GM10248 (cell line): Measurements from ENCODE around the gene BRSK2.

Source experiments
- CTCF ChIA-PET: fragments of 300-600 bp; sonication (Branson Sonifier 250); formaldehyde crosslinking; extraction: SDS; loops from one replicate; lab custom pipeline; 2021; ENCODE audit warnings: antibody characterized with exemption; lab: Yijun Ruan, JAX
- POLR2A ChIA-PET: fragments of 350-650 bp; sonication (Branson Sonifier 250); formaldehyde crosslinking; extraction: SDS; loops from one replicate; lab custom pipeline; 2020; ENCODE audit warnings: antibody characterized with exemption; lab: Yijun Ruan, JAX
- DNase-seq: peaks from one replicate; pipeline ENCODE4 v3.0.0; 2012; ENCODE audit errors: extremely low spot score
- TF ChIP-seq, protein P1 (sequence below): IDR thresholded peaks from 2 replicates; pipeline ENCODE4 v1.5.1; 2012; ENCODE audit warnings: mild to moderate bottlenecking, low read depth; ENCODE audit errors: extremely low read depth, missing control alignments, control extremely low read depth

The BRSK2 gene

DNA sequence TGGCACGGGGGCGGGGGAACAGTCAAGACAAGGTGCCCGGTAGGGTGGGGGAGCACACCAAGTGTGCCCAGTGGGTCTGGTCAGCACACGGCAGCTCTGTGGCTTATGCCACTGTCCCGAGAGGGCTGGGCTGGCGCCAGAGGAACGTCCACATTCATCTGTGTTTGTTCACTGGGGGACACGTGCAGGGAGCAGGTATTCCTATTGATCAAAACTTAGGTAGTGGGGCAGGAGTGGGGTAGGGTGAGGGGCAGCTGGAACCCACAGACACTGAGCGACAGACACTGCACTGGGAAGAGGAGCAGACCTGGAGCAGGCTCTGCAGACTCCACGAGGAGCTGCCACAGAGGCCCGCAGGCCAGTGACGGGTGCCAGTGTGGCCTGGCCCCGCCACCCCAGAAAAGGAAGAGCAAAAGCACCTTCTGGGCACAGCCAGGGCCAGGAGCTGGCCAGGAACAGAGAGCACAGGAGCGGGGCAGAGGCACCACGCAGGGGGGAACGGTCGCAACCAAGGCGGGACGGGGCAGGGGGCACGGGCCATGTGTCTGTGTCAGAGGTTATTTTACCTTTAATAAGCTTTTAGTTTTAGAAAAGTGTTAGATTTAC lies 98.9 kb downstream of the BRSK2 start:
- DNase-seq: no peak
- TF ChIP-seq, protein P1, sequence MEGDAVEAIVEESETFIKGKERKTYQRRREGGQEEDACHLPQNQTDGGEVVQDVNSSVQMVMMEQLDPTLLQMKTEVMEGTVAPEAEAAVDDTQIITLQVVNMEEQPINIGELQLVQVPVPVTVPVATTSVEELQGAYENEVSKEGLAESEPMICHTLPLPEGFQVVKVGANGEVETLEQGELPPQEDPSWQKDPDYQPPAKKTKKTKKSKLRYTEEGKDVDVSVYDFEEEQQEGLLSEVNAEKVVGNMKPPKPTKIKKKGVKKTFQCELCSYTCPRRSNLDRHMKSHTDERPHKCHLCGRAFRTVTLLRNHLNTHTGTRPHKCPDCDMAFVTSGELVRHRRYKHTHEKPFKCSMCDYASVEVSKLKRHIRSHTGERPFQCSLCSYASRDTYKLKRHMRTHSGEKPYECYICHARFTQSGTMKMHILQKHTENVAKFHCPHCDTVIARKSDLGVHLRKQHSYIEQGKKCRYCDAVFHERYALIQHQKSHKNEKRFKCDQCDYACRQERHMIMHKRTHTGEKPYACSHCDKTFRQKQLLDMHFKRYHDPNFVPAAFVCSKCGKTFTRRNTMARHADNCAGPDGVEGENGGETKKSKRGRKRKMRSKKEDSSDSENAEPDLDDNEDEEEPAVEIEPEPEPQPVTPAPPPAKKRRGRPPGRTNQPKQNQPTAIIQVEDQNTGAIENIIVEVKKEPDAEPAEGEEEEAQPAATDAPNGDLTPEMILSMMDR: no peak
- POLR2A ChIA-PET: no interaction called here
- CTCF ChIA-PET: interaction anchor here (1.1 kb wide), 1 partner anchor 9 kb away, joined by 4 read pairs; no protein-coding TSS in a partner anchor

DNA sequence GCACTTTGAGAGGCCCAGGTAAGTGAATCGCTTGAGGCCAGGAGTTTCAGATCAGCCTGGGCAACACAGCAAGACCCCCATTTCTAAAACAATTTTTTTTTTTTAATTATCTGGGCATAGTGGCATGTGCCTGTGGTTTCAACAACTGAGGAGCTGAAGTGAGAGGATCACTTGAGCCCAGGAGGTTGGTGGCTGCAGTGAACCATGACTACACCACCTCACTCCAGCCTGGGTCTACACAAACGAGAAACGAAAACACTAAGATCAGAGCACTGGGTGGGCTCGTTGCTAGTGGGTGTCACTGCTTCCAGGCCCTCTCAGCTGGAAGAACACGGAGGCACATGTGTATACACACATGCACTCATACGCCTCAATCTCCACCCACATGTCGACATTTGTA lies 100.9 kb downstream of the BRSK2 start:
- ChIA-PET CTCF (no interaction called here), POLR2A (no interaction called here)
- DNase-seq: no peak
- TF ChIP-seq, protein P1: no peak

DNA sequence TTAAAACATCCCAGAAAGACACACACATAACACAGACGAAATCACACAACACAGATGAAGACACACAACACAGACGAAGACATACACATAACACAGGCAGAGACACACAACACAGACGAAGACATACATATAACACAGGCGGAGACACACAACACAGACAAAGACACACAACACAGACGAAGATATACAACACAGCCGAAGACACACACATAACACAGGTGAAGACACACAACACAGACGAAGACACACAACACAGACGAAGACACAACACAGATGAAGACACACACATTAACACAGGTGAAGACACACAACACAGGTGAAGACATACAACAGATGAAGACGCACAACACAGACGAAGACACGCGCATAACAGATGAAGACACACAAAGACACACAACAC lies 101.6 kb downstream of the BRSK2 start:
- DNase-seq: no peak
- ChIA-PET CTCF (no interaction called here), POLR2A (no interaction called here)
- TF ChIP-seq, protein P1: no peak

DNA sequence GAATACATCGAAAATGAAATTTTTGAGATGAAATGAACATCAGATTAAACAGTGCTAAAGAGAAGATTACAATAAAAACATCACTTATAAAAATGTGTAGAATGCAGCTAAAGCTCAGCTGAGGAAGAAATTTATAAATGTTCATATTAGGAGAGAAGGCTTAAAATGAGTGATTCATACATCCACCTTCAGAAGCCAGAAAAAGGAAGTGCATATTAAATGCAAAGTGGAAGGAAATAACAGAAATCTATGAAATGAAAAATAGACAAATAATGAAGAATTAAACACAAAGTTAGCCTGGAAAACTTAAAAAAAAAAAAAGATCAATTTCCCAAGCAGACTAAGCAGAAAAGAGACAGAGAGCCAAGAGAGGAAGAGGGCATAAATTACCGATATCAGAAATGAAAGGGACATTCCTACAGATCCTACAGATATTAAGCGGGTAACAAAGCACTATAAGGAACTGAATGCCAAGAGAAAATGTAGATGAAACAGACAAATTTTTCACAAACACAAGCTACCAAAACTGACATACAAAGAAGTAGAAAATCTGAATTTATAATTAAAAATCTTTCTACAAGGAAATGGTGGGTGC lies 104.0 kb downstream of the BRSK2 start:
- DNase-seq: no peak
- ChIA-PET CTCF (interaction anchor here (0.6 to 1.5 kb wide), 3 partner anchors 21 to 272 kb away, joined by 3 to 4 read pairs (median 3); no protein-coding TSS in a partner anchor), POLR2A (no interaction called here)
- TF ChIP-seq, protein P1: no peak

DNA sequence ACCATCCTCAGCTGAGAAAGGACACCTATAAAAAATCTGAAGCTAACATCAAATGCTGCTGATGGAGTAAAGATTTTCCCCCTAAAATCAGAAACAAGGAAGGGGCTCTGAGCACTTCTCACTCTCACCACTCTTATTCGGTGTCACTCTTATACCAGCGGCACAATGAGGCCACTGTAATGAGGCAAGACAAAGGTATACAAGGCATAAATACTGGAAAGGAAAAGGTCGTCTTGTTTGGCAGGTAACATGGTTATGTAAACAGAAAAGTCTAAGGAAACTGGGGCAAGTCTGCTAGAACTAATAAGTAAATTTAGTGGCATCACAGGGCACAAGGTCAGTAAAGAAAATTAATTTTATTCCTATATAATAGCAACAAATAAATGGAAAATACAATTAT lies 104.9 kb downstream of the BRSK2 start:
- TF ChIP-seq, protein P1: no peak
- POLR2A ChIA-PET: no interaction called here
- no peak for DNase-seq
- CTCF ChIA-PET: interaction anchor here (1.1 kb wide), 1 partner anchor 20 kb away, joined by 3 read pairs; no protein-coding TSS in a partner anchor

DNA sequence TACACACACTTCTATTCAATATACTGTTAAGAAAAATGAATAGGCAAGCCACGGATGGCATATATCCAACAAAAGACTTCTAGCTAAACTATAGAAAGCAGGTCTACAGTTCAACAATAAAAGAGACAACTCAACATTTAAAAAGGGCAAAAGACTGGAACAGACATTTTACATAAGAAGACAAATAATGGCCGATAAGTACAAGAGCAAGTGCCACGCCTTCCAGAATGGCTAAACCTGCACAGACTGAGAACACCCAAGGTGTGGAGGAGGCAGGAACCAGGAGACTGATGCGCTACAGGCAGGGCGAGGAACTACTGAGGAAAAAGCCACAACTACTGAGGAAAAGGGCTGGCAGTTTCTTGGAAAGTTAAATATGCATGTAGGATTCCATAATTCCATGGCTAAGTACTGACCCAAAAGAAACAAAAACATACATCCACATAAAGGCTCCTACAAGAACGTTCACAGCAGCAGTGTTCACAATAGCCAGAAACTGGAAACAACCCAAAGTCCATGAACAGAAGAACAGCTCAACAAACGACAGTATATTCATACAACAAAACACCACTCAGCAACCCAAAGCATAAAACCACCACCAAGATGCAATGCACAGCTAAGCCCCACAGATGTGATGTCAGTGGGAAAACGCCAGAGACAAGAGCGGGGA lies 106.5 kb downstream of the BRSK2 start:
- TF ChIP-seq, protein P1: no peak
- ChIA-PET CTCF (interaction anchor here (1.1 kb wide), 1 partner anchor 19 kb away, joined by 3 read pairs; no protein-coding TSS in a partner anchor), POLR2A (no interaction called here)
- no peak for DNase-seq
